GM12875 (cell line): Measurements from ENCODE around the gene SPRING1.

Experiments used
- H3K4me3 ChIP-seq: one replicate; pipeline ENCODE4 v1.5.1; 2011; ENCODE audit warnings: low read depth, low read length, control low read depth
- CTCF ChIP-seq: IDR thresholded peaks from 2 replicates; pipeline ENCODE4 v1.5.1; 2011; ENCODE audit warnings: low read depth, mild to moderate bottlenecking, control low read depth, inconsistent platforms, low read length, moderate library complexity, borderline replicate concordance; ENCODE audit not compliant: insufficient read depth

SPRING1 gene

DNA sequence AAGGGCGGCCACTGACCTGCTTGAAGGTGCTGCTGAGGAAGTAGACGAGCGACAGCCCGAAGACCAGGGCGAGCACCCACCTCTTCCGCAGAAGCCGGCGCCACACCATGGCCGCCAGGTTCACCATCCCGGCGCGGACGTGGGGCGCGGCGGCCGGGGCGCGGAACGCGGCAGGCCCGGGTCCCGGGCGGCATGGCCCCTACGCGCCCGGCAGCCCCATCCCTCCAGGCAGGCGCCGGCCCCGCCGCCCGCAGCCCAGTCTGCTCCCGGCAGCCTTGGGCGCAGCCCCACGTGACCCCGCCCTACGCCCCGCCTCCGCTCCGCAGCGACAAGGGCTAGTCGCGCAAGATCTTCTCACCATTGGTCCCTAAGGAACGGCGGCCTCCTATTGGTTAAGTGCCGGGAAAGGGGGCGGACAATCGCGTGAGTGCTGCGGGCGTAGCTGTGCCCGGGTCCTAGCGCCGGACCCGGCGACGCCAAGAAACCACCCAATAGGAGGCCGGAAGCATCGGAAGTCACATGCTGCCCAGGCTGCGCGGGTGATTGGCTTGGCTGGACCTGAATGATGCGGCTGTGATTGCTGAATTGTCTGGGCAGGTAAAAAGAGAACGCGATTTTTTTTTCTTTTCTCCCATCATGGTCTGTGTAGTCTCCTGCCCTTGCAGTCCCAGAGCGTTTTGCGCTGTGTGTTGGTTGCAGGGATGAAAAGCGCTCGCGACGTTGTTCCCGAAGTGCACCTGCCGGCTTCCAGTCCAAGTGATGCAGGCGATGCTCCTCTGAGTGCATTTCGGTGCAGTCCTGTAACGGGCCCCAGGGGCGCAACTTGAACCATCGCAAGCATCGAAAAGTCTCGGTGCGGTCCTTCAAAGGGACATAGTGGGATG, at the start of gene SPRING1, which contains the start of gene RNFT2:
SPRING1 (minus strand) TSS at position 296 of the 884 bp plus-strand sequence; CDS start at position 127, 169 bp downstream.
RNFT2 (plus strand) TSS at position 542 of the 884 bp plus-strand sequence. CDS start 2,183 bp downstream, outside the sequence.
- TF ChIP-seq CTCF: peak; percentile 21; the same call in 1 of the 2 replicates

GRCh38 chr12:116784238-116784612, 46.4 kb upstream of the SPRING1 start:
- H3K4me3 ChIP-seq: no peak overlapping the region
- TF ChIP-seq CTCF: no peak

More for the DNA sequence above, at the start of gene SPRING1, which contains the start of gene RNFT2:
- H3K4me3 ChIP-seq: peak within 1 kb of the TSS; percentile 87

- TF ChIP-seq CTCF: no peak
- H3K4me3 ChIP-seq: no peak overlapping the region
Observed at GRCh38 chr12:116783525-116784237, 45.8 kb upstream of the SPRING1 start.

GRCh38 chr12:116780942-116781341, 43.1 kb upstream of the SPRING1 start:
- H3K4me3 ChIP-seq: no peak overlapping the region
- no peak for TF ChIP-seq CTCF

GRCh38 chr12:116779597-116779996, 41.7 kb upstream of the SPRING1 start:
- H3K4me3 ChIP-seq: no peak overlapping the region
- no peak for TF ChIP-seq CTCF

- no peak overlapping the region for H3K4me3 ChIP-seq
- TF ChIP-seq CTCF: no peak
Observed at GRCh38 chr12:116777245-116777644, 39.4 kb upstream of the SPRING1 start.
